Middle frontal gyrus (tissue), 1 donor: ENCODE data around the gene ZNF609.

Source experiments
- DNase-seq: peaks from one replicate; pipeline ENCODE4 v3.0.0-alpha.2; 2015; ENCODE audit warnings: low spot score; ENCODE audit errors: extremely low spot score

The ZNF609 gene

GRCh38 chr15:64694816-64695215, 234.4 kb downstream of the ZNF609 start:
- no peak for DNase-seq

GRCh38 chr15:64695561-64695992, 235.2 kb downstream of the ZNF609 start:
- DNase-seq, result no peak

GRCh38 chr15:64696481-64696880, 236.1 kb downstream of the ZNF609 start:
- no peak for DNase-seq

GRCh38 chr15:64697911-64698369, 237.6 kb downstream of the ZNF609 start:
- DNase-seq, result no peak

GRCh38 chr15:64698823-64699222, 238.4 kb downstream of the ZNF609 start:
- no peak for DNase-seq

GRCh38 chr15:64699751-64700388, 239.5 kb downstream of the ZNF609 start:
- no peak for DNase-seq

GRCh38 chr15:64701051-64701450, 240.7 kb downstream of the ZNF609 start:
- no peak for DNase-seq

- DNase-seq, result no peak
Measured at GRCh38 chr15:64701482-64702184, 241.3 kb downstream of the ZNF609 start.

- peak; percentile 87 for DNase-seq
Measured at GRCh38 chr15:64702816-64703631, 242.6 kb downstream of the ZNF609 start.

- no peak for DNase-seq
Measured at GRCh38 chr15:64703632-64703959, 243.2 kb downstream of the ZNF609 start.

GRCh38 chr15:64705006-64705405, 244.6 kb downstream of the ZNF609 start:
- DNase-seq, result no peak

GRCh38 chr15:64706011-64706911, 245.9 kb downstream of the ZNF609 start:
- DNase-seq, result no peak

- DNase-seq, result no peak
Measured at GRCh38 chr15:64710676-64711428, 250.5 kb downstream of the ZNF609 start.

GRCh38 chr15:64712353-64712752, 252.0 kb downstream of the ZNF609 start:
- DNase-seq, result no peak

- no peak for DNase-seq
Measured at GRCh38 chr15:64713592-64713991, 253.2 kb downstream of the ZNF609 start.

GRCh38 chr15:64716452-64716851, 256.1 kb downstream of the ZNF609 start:
- no peak for DNase-seq

- no peak for DNase-seq
Measured at GRCh38 chr15:64717130-64717529, 256.8 kb downstream of the ZNF609 start.

GRCh38 chr15:64717735-64718495, 257.5 kb downstream of the ZNF609 start:
- DNase-seq, result no peak

GRCh38 chr15:64720188-64720587, 259.8 kb downstream of the ZNF609 start:
- DNase-seq, result no peak

- DNase-seq, result no peak
Measured at GRCh38 chr15:64730151-64730550, 269.8 kb downstream of the ZNF609 start.
